ENCODE measurements around the gene SERGEF.

The SERGEF gene

DNA sequence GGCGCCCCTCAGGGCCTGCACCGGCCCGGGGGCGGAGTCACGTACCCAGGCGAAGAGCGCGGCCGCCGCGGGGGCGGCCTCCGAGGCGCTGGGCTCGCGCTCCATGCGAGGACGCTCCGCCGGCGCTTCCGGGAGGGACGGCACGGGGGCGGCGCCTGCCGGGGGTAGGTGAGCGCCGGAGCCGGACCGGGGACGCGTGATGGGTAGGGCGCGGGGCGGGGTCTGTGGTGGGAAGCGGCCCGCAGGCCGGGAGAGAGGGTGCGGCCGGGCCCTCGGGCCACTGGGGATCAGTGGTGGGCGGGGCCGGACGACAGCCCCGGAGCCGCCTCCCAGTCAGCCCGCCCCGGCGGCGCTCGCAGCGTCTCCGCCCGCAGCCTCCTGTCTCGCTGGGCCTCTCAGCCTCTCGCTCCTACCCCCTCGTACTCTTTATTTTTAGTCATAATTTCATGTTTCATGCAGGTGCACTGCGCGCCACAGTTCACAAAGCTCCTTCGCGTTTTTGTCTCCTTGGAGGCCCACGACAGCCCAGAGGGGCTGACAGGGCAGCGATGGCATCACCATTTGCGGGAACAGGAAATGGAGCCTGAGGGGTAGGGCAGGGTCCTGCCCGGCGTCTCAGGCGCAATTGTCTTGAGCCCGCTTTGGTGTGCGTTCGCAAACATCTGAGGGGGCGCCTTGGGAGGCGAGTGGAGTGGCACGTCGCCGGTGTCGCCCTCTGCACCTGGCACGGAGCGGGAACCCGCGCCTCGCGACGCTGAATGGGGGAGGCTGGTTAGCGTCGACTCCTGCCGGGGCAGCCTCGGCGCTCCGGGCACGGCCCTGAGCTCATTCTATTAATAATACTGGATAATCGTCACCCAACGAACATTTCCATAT is at the start of gene SERGEF:
Gene SERGEF, minus strand, starts transcription at position 142 of the 876 bp plus-strand sequence. Its CDS starts 37 bp downstream, at position 105.
- H3K4me3 ChIP-seq (ENCODE audit: low read depth, low read length) = peak within 1 kb of the TSS; percentile 69
- TF ChIP-seq, protein P1, sequence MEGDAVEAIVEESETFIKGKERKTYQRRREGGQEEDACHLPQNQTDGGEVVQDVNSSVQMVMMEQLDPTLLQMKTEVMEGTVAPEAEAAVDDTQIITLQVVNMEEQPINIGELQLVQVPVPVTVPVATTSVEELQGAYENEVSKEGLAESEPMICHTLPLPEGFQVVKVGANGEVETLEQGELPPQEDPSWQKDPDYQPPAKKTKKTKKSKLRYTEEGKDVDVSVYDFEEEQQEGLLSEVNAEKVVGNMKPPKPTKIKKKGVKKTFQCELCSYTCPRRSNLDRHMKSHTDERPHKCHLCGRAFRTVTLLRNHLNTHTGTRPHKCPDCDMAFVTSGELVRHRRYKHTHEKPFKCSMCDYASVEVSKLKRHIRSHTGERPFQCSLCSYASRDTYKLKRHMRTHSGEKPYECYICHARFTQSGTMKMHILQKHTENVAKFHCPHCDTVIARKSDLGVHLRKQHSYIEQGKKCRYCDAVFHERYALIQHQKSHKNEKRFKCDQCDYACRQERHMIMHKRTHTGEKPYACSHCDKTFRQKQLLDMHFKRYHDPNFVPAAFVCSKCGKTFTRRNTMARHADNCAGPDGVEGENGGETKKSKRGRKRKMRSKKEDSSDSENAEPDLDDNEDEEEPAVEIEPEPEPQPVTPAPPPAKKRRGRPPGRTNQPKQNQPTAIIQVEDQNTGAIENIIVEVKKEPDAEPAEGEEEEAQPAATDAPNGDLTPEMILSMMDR (IDR thresholded peaks at IDR 0.05; ENCODE audit: low read depth, low read length, missing control alignments) = peak; percentile 5
- DNase-seq (ENCODE audit: low read depth) = peak; percentile 72

DNA sequence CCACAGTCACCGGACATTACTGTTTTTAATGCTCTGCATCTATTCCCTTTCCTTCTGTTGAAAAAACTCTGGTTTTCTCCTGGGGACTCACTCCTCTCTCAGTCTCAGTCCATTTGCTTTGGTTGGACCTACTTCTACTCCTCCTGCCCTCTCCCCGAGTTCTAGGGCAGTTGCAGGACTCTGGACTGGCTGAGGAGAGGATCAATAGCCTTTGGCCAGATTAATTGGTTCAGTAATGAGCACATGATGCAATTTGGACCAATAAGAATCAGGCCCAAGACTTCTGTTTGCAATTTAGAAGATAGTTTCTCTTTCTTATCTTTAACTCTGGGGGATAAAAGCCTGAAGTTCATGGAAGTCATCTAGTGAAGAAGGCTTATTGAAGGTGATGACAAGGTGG is 48.5 kb upstream of the SERGEF start:
- TF ChIP-seq, protein P1 (IDR thresholded peaks at IDR 0.05; ENCODE audit: low read depth, low read length, missing control alignments) = no peak
- no peak overlapping the region for H3K4me3 ChIP-seq (ENCODE audit: low read depth, low read length)
- DNase-seq (ENCODE audit: low read depth) = no peak

DNA sequence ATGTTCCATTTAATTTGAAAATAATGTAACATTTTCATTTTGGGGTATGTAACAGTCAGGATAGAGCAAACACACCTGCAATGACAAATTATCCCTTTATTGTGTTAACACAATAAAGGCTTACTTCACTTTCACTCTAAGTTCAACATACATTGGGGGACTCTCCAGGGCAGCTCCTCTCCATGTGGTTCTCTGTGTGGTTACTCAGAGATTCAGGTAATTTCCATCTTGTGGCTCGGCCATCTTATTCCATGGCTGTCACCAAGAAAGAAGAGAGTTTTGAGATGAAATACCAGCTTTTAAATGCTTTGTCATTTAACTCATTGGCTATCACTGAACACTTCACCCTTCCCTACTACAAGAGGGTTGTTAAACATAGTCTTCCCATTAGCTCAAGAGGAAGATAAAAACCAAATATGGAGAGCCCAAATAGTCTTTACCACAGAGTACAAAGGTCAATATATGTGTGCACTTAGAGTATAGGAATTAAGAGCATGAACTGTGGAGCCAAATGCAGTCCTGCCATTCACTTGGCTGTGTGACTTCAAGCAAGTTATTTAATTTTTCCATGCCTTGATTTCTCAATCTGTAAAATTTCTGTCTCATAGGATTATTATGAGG is 43.8 kb upstream of the SERGEF start:
- TF ChIP-seq, protein P1 (IDR thresholded peaks at IDR 0.05; ENCODE audit: low read depth, low read length, missing control alignments) = no peak
- no peak for DNase-seq (ENCODE audit: low read depth)
- H3K4me3 ChIP-seq (ENCODE audit: low read depth, low read length) = no peak overlapping the region

DNA sequence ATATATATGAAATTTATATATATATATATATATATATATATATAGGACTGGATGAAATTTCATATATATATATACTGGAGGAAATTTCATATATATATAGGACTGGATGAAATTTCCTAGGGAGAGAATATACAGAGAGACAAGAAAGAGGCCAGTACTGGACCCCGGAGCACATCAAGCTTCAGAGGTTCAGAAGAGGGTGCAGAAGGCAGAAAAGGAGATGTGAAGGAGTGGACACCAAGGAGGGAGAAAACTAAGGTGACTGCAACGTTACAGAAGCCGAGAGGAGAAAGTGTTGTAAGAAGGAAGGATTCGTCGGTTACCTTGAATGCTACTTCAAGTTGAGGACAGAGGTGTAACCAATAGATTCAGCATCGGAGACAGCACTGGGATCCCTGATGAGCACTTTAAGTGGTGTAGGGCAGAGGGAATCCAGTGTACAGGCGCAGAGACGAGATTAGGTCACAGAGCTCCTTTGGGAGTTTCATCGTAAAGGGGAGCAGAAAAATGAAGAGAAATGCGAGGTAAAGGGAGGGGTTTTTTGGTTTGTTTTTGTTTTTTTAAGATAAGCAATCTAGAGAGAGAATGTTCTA is 41.8 kb upstream of the SERGEF start:
- DNase-seq (ENCODE audit: low read depth) = no peak
- TF ChIP-seq, protein P1 (IDR thresholded peaks at IDR 0.05; ENCODE audit: low read depth, low read length, missing control alignments) = no peak
- H3K4me3 ChIP-seq (ENCODE audit: low read depth, low read length) = no peak overlapping the region

DNA sequence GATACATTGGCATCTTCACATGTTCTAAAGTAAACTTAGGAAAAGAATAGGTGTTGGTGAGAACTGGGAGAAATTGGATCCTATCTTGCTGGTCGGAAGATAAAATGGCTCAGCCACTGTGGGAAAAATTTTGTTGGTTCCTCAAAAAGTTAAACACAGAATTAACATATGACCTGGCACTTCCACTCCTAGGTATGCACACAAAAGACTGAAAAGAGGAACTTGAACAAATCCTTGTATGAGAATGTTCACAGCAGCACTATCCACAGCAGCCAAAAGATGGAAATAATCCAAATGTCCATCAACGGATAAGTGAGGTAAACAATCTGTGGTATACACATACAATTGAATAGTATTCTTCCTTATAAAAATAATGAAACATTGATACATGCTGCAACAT is 38.0 kb upstream of the SERGEF start:
- no peak overlapping the region for H3K4me3 ChIP-seq (ENCODE audit: low read depth, low read length)
- DNase-seq (ENCODE audit: low read depth) = no peak
- TF ChIP-seq, protein P1 (IDR thresholded peaks at IDR 0.05; ENCODE audit: low read depth, low read length, missing control alignments) = no peak

DNA sequence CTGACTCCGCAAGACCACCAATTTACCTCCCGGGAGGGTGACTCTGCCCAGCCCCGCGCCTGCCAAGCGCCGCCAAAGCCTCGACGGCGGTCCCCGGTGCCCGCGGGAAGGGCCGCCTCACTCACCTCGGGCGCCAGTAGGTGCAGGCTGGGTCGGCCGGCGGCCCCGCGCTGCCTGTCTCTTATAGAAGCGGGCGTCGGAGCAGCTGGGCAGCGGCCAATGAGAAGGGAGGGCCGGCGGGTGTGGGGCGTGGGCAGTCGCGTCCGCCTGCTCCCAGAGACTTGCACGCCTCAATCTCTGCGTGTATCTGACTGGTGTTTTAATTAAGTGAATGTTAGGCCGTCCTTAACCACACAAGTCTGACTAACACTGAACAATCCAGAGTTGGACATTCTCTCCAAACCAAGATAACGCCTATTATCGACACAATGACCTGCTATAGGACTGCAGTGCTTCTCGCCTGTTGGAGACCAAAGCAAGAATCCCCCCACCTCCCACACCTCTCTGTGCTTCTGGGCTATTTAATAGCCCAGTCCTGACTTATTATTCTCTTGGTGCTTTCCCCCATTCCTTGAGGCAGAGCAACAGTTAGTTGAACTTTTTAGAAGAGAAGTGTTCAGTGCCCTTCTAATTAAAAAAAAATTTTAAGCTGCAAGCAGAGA is 33.4 kb upstream of the SERGEF start, which contains the start of gene TPH1:
Gene TPH1, minus strand, starts transcription at position 154 of the 662 bp plus-strand sequence. CDS start 5,507 bp downstream, outside the sequence.
- H3K4me3 ChIP-seq (ENCODE audit: low read depth, low read length) = no peak within 1 kb of the TSS
- no peak for DNase-seq (ENCODE audit: low read depth)
- TF ChIP-seq, protein P1 (IDR thresholded peaks at IDR 0.05; ENCODE audit: low read depth, low read length, missing control alignments) = no peak

All from GM12864 (cell line).